Muscle of back (tissue), 11 donors: Measurements from ENCODE around the gene SPIB. TPM values are rescaled to one million over a fixed set of nuclear protein-coding genes. Genes with fewer than 3 reads are reported as not detected.
"Not testable (repeated sequence)": the region's sequence is repeated elsewhere in the genome, so short reads cannot be mapped to it uniquely, and the experiment has no call there.

ENCODE experiments used
- DNase-seq, 3 donors: peaks; one replicate each; pipeline versions ENCODE4 v3.0.0 to v3.0.0-alpha.2; 2013
- polyA plus RNA-seq, 10 donors: library from polyadenylated mRNA; unstranded; fragments of 120-200 nt; gene quantifications; one replicate each; pipeline ENCODE4 v1.2.1, GENCODE V29; 2013; ENCODE audit not compliant: insufficient read length in 10 of 10

The SPIB gene
- polyA plus RNA-seq, 10 donors, result 0.18 to 1.4 (median 0.60) TPM

GRCh38 chr19:50439130-50439529, 20.4 kb downstream of the SPIB start:
- not testable (repeated sequence) for DNase-seq

GRCh38 chr19:50444059-50444458, 25.3 kb downstream of the SPIB start:
- no peak for DNase-seq

- DNase-seq, result no peak
Observed at GRCh38 chr19:50447053-50447452, 28.3 kb downstream of the SPIB start.

- DNase-seq, result no peak
Observed at GRCh38 chr19:50447750-50448149, 29.0 kb downstream of the SPIB start.

GRCh38 chr19:50449236-50449899, 30.6 kb downstream of the SPIB start:
- no peak for DNase-seq

GRCh38 chr19:50450369-50451222, 31.9 kb downstream of the SPIB start:
- no peak for DNase-seq

- no peak for DNase-seq
Observed at GRCh38 chr19:50451223-50451534, 32.4 kb downstream of the SPIB start.

GRCh38 chr19:50453243-50453642, 34.5 kb downstream of the SPIB start:
- DNase-seq, result no peak

- DNase-seq, result no peak
Observed at GRCh38 chr19:50455992-50456391, 37.3 kb downstream of the SPIB start.

- no peak for DNase-seq
Observed at GRCh38 chr19:50457300-50457699, 38.6 kb downstream of the SPIB start.

GRCh38 chr19:50458396-50459066, 39.8 kb downstream of the SPIB start:
- no peak for DNase-seq

GRCh38 chr19:50459067-50459456, 40.3 kb downstream of the SPIB start:
- DNase-seq, result no peak

GRCh38 chr19:50459638-50460037, 40.9 kb downstream of the SPIB start:
- no peak for DNase-seq

- DNase-seq, result peak in 1 of 3 donors; percentile 31
Observed at GRCh38 chr19:50460161-50460765, 41.5 kb downstream of the SPIB start.

- DNase-seq, result peak; percentile 45 to 82 (median 76)
Observed at GRCh38 chr19:50461066-50461875, 42.5 kb downstream of the SPIB start.

- no peak for DNase-seq
Observed at GRCh38 chr19:50462970-50463369, 44.2 kb downstream of the SPIB start.

- no peak for DNase-seq
Observed at GRCh38 chr19:50464348-50464747, 45.6 kb downstream of the SPIB start.

- DNase-seq, result no peak
Observed at GRCh38 chr19:50465000-50465399, 46.3 kb downstream of the SPIB start.

- peak; percentile 66 to 75 (median 74) for DNase-seq
Observed at GRCh38 chr19:50465986-50466705, 47.4 kb downstream of the SPIB start.

- DNase-seq, result no peak
Observed at GRCh38 chr19:50466706-50467039, 47.9 kb downstream of the SPIB start.

- no peak for DNase-seq
Observed at GRCh38 chr19:50467566-50467965, 48.8 kb downstream of the SPIB start.
